ENCODE data around the gene PPFIA4.

The PPFIA4 gene

GRCh38 chr1:203059485-203059884, 33.2 kb downstream of the PPFIA4 start:
- no peak for DNase-seq (ENCODE audit: low read depth)

GRCh38 chr1:203060115-203060514, 33.8 kb downstream of the PPFIA4 start:
- DNase-seq (ENCODE audit: low read depth) = no peak

- DNase-seq (ENCODE audit: low read depth) = no peak
These were observed 37.0 kb downstream of the PPFIA4 start for GRCh38 chr1:203063287-203063686.

GRCh38 chr1:203065191-203065590, 38.9 kb downstream of the PPFIA4 start:
- no peak for DNase-seq (ENCODE audit: low read depth)

- DNase-seq (ENCODE audit: low read depth) = no peak
These were observed 39.7 kb downstream of the PPFIA4 start for GRCh38 chr1:203065986-203066385.

GRCh38 chr1:203066965-203067364, 40.7 kb downstream of the PPFIA4 start:
- DNase-seq (ENCODE audit: low read depth) = no peak

- no peak for DNase-seq (ENCODE audit: low read depth)
These were observed 42.9 kb downstream of the PPFIA4 start for GRCh38 chr1:203069030-203069747.

GRCh38 chr1:203072002-203072602, 45.8 kb downstream of the PPFIA4 start:
- DNase-seq (ENCODE audit: low read depth) = no peak

- no peak for DNase-seq (ENCODE audit: low read depth)
These were observed 46.6 kb downstream of the PPFIA4 start for GRCh38 chr1:203072911-203073310.

GRCh38 chr1:203073469-203073868, 47.2 kb downstream of the PPFIA4 start:
- no peak for DNase-seq (ENCODE audit: low read depth)

- DNase-seq (ENCODE audit: low read depth) = no peak
These were observed 48.3 kb downstream of the PPFIA4 start for GRCh38 chr1:203074610-203075009.

- DNase-seq (ENCODE audit: low read depth) = no peak
These were observed 49.1 kb downstream of the PPFIA4 start for GRCh38 chr1:203075236-203076030.

GRCh38 chr1:203076031-203076511, 49.8 kb downstream of the PPFIA4 start:
- DNase-seq (ENCODE audit: low read depth) = no peak

GRCh38 chr1:203077367-203077766, 51.1 kb downstream of the PPFIA4 start:
- DNase-seq (ENCODE audit: low read depth) = no peak

GRCh38 chr1:203077956-203078355, 51.7 kb downstream of the PPFIA4 start:
- no peak for DNase-seq (ENCODE audit: low read depth)

- DNase-seq (ENCODE audit: low read depth) = no peak
These were observed 52.2 kb downstream of the PPFIA4 start for GRCh38 chr1:203078478-203078877.

- DNase-seq (ENCODE audit: low read depth) = no peak
These were observed 54.2 kb downstream of the PPFIA4 start for GRCh38 chr1:203080456-203080855.

- no peak for DNase-seq (ENCODE audit: low read depth)
These were observed 55.4 kb downstream of the PPFIA4 start for GRCh38 chr1:203081465-203082230.

GRCh38 chr1:203082231-203082505, 55.9 kb downstream of the PPFIA4 start:
- DNase-seq (ENCODE audit: low read depth) = no peak

- no peak for DNase-seq (ENCODE audit: low read depth)
These were observed 56.5 kb downstream of the PPFIA4 start for GRCh38 chr1:203082571-203083462.

- DNase-seq (ENCODE audit: low read depth) = no peak
These were observed 57.2 kb downstream of the PPFIA4 start for GRCh38 chr1:203083463-203083921.

Data from non-pigmented ciliary epithelial cell (primary cell).